ENCODE measurements around the gene COX4I2. TPM values are rescaled to one million over a fixed set of nuclear protein-coding genes. Genes with fewer than 3 reads are reported as not detected.
"Not testable (repeated sequence)": the region's sequence is repeated elsewhere in the genome, so short reads cannot be mapped to it uniquely, and the experiment has no call there.

Gene COX4I2
- total RNA-seq (2014; rRNA removed; shearing (Covaris generic)) = not detected in 2 replicates

DNA sequence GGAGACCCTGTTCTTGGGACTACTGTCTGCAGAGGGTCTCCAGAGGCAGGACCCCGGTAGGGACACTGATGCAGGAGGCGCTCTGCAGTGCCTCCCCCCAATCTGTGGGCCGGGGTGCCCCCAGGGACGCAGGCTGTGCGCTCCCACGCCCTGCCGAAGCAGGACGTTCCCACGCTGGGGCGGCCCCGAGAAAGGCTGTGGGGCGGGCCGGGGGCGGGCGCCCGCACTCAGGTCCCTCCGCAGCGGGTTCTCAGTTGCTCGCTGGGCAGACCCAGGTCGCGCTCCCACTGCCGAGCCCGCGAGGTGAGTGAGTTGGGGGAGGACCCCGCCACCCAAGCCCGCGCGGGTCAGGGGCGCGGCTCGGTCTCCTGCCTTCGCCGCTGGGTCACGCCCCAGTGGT, at the start of gene COX4I2:
Gene COX4I2 (plus strand): TSS at position 253 of the 400 bp plus-strand sequence. CDS start 1,106 bp downstream, outside the sequence.
- Histone ChIP-seq H3K27me3 (replicated peaks) (no peaks in the 10 kb centered on the region), H3K27ac (no peak within 1 kb of the TSS), H3K36me3 (no peaks in the 10 kb centered on the region), H3K4me3 (no peak within 1 kb of the TSS), H3K4me1 (replicated peaks) (no peaks in the 10 kb centered on the region), H3K9me3 (replicated peaks) (no peaks in the 10 kb centered on the region)
- no peak for DNase-seq (ENCODE audit: low read depth in 1 of 2, low spot score in 2 of 2)

DNA sequence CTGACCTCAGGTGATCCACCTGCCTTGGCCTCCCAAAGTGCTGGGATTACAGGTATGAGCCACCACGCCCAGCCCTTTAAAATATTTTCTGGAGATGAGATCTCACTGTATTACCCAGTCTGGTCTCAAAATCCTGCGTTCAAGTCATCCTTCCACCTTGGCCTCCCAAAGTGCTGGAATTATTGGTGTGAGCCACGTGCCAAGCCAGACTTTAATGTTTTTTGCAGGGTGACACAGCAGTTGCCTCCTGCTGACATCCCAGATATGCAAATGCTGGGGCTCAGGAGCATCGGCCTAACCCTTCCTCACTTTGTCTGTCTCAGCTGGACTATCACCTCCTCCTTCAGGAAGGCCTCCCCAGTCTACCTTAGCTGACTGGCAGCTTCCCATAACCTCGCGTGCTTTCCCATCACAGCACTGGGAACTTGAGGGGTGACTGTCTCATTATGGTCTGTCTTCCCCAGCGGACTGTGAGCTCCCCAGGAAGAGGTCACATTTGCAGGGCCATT, 46.9 kb upstream of the COX4I2 start:
- no peaks in the 10 kb centered on the region for H3K9me3 ChIP-seq (replicated peaks)
- peaks cover 49% of the 10 kb centered on the region for H3K4me1 ChIP-seq (replicated peaks)
- no peak overlapping the region for H3K27ac ChIP-seq
- DNase-seq (ENCODE audit: low read depth in 1 of 2, low spot score in 2 of 2) = no peak
- no peaks in the 10 kb centered on the region for H3K27me3 ChIP-seq (replicated peaks)
- no peak overlapping the region for H3K4me3 ChIP-seq
- 0 out of 2 replicates have a peak, but pooled peaks cover 3% of the 10 kb centered on the region for H3K36me3 ChIP-seq

- Histone ChIP-seq H3K4me1 (replicated peaks) (peaks cover 57% of the 10 kb centered on the region), H3K36me3 (no peaks in the 10 kb centered on the region), H3K27ac (peak overlapping the region; percentile 66), H3K27me3 (replicated peaks) (no peaks in the 10 kb centered on the region), H3K9me3 (replicated peaks) (no peaks in the 10 kb centered on the region), H3K4me3 (no peak overlapping the region)
- DNase-seq (ENCODE audit: low read depth in 1 of 2, low spot score in 2 of 2) = peak; percentile 84 to 94
Observed at GRCh38 chr20:31593221-31594001, 44.3 kb upstream of the COX4I2 start.

GRCh38 chr20:31594002-31594557, 43.6 kb upstream of the COX4I2 start:
- Histone ChIP-seq H3K4me3 (no peak overlapping the region), H3K27me3 (replicated peaks) (no peaks in the 10 kb centered on the region), H3K9me3 (replicated peaks) (no peaks in the 10 kb centered on the region), H3K27ac (peak overlapping the region; percentile 63; the same call in 1 of the 2 replicates), H3K4me1 (replicated peaks) (peaks cover 52% of the 10 kb centered on the region), H3K36me3 (no peaks in the 10 kb centered on the region)
- DNase-seq (ENCODE audit: low read depth in 1 of 2, low spot score in 2 of 2) = no peak

DNA sequence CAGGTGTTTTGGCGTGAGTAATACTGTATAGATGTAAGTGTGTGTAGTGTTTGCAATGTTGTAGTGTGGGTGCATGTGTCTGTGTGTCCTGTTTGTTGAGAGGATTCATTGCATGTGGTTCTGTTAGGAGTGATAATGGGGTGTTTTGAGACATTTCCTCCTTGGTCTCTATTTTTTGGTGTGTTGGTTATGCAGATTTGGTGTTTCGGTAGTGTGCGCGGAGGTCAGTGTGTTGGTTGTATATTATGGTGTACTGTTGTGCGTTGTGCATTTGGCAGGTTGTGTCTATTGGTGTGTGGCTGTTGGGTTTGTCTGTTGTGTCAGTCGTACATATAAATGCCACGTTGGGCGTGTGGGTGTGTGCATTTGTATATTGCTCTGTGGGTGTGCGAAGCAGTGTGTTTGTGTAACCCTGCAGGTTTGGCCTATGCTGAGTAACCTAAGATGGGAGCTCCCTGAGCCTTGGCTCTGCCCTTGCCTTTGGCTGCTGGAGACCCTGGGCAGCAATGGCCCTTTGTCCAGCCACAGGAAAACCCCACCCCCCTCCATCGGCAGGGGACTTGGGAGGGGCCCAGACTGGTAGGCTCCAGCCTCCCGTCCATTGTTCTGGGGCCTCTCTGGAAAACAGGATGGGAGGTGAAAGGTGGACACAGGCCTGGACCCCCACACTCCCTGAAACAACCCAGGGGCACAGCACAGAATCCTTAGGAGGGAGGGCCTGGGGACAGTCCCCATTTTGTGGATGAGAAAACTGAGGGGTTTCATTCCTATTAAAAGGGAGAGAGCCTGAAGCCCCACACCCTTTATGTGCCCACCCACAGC, 42.9 kb upstream of the COX4I2 start:
- peak; percentile 67 to 75 for DNase-seq (ENCODE audit: low read depth in 1 of 2, low spot score in 2 of 2)
- no peaks in the 10 kb centered on the region for H3K27me3 ChIP-seq (replicated peaks)
- H3K4me1 ChIP-seq (replicated peaks) = peaks cover 52% of the 10 kb centered on the region
- H3K36me3 ChIP-seq = no peaks in the 10 kb centered on the region
- no peaks in the 10 kb centered on the region for H3K9me3 ChIP-seq (replicated peaks)
- H3K27ac ChIP-seq = peak overlapping the region; percentile 63
- no peak overlapping the region for H3K4me3 ChIP-seq

- Histone ChIP-seq H3K27ac (peak overlapping the region; percentile 63), H3K4me1 (replicated peaks) (peaks cover 52% of the 10 kb centered on the region), H3K9me3 (replicated peaks) (no peaks in the 10 kb centered on the region), H3K36me3 (no peaks in the 10 kb centered on the region), H3K27me3 (replicated peaks) (no peaks in the 10 kb centered on the region), H3K4me3 (no peak overlapping the region)
- DNase-seq (ENCODE audit: low read depth in 1 of 2, low spot score in 2 of 2) = no peak
Observed at GRCh38 chr20:31595380-31595653, 42.4 kb upstream of the COX4I2 start.

- H3K27ac ChIP-seq = peak overlapping the region; percentile 63
- peak; percentile 98 for DNase-seq (ENCODE audit: low read depth in 1 of 2, low spot score in 2 of 2)
- H3K27me3 ChIP-seq (replicated peaks) = no peaks in the 10 kb centered on the region
- H3K36me3 ChIP-seq = no peaks in the 10 kb centered on the region
- H3K4me1 ChIP-seq (replicated peaks) = peaks cover 52% of the 10 kb centered on the region
- H3K4me3 ChIP-seq = no peak overlapping the region
- no peaks in the 10 kb centered on the region for H3K9me3 ChIP-seq (replicated peaks)
Observed at GRCh38 chr20:31595654-31596411, 41.9 kb upstream of the COX4I2 start.

DNA sequence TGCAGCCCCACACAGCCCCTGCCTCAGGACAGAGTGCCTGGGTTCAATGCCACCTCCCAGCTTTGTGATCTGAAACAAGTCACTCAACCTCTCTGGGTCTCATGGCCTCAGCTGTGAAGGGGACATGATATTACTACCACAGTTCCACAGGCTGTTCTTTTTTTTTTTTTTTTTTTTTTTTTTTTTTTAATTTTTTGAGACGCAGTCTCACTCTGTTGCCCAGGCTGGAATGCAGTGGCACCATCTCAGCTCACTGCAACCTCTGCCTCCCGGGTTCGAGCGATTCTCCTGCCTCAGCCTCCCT, 41.3 kb upstream of the COX4I2 start:
- H3K4me3 ChIP-seq; H3K9me3 ChIP-seq (replicated peaks); DNase-seq (ENCODE audit: low read depth in 1 of 2, low spot score in 2 of 2); H3K36me3 ChIP-seq; H3K27me3 ChIP-seq (replicated peaks): not testable (repeated sequence)
- Histone ChIP-seq H3K4me1 (replicated peaks) (peaks cover 52% of the 10 kb centered on the region), H3K27ac (peak overlapping the region; percentile 63)

GRCh38 chr20:31596831-31597480, 40.8 kb upstream of the COX4I2 start:
- H3K4me1 ChIP-seq (replicated peaks) = peaks cover 55% of the 10 kb centered on the region
- DNase-seq (ENCODE audit: low read depth in 1 of 2, low spot score in 2 of 2) = peak in 1 of 2 experiments; percentile 35
- H3K36me3 ChIP-seq = no peaks in the 10 kb centered on the region
- H3K4me3 ChIP-seq = no peak overlapping the region
- no peaks in the 10 kb centered on the region for H3K27me3 ChIP-seq (replicated peaks)
- H3K9me3 ChIP-seq (replicated peaks) = no peaks in the 10 kb centered on the region
- H3K27ac ChIP-seq = peak overlapping the region; percentile 63

- DNase-seq (ENCODE audit: low read depth in 1 of 2, low spot score in 2 of 2) = no peak
- Histone ChIP-seq H3K4me3 (no peak overlapping the region), H3K27me3 (replicated peaks) (no peaks in the 10 kb centered on the region), H3K4me1 (replicated peaks) (peaks cover 60% of the 10 kb centered on the region), H3K36me3 (no peaks in the 10 kb centered on the region), H3K9me3 (replicated peaks) (no peaks in the 10 kb centered on the region), H3K27ac (peak overlapping the region; percentile 63; the same call in 1 of the 2 replicates)
Observed at GRCh38 chr20:31597481-31597855, 40.2 kb upstream of the COX4I2 start.

DNA sequence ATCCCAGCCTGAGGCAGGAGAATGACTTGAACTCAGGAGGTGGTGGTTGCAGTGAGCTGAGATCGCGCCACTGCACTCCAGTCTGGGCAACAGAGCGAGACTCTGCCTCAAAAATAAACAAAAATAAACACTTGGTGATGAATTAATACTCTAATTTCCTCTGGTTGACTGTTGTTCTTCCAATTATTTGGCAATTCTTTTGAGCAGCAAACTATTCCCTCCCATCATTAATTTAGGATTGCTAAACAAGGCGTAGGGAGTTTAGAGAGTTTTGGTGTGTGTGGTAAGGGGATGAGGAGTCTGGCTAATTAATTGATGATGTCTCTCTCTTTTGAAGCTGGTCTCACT, 35.3 kb upstream of the COX4I2 start:
- Histone ChIP-seq H3K9me3 (replicated peaks) (no peaks in the 10 kb centered on the region; the same call in 1 of the 2 replicates), H3K4me1 (replicated peaks) (peaks cover 34% of the 10 kb centered on the region), H3K27ac (peak overlapping the region; percentile 99), H3K36me3 (peaks cover 22% of the 10 kb centered on the region), H3K4me3 (no peak overlapping the region), H3K27me3 (replicated peaks) (no peaks in the 10 kb centered on the region)
- peak in 1 of 2 experiments; percentile 70 for DNase-seq (ENCODE audit: low read depth in 1 of 2, low spot score in 2 of 2)

DNA sequence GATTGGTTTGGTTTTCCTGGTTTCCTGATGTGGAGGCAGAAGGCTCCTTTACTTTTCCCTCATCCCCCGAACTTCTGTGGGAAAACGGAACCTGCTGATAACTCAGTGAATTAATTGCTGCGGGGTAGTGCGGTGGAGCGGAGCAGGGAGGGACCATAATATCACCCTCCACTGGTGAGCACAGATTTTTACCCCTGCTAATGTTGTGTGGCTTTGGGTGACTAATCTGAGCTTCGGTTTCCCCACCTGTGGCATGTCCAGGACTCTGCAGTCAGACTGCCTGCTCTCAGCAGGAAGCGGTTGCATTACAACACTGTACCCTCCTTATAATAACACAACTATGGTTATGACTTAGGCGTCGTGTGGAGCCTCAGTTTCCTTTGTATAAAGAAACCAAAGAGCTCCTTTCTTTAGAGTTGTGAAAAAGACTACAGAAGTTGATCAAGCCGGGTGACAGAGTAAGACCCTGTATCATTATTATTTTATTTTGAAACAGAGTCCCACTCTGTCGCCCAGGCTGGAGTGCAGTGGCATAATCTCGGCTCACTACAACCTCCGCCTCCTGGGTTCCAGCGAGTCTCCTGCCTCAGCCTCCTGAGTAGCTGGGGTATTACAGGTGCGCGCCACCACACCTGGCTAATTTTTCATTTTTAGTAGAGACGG, 34.8 kb upstream of the COX4I2 start:
- no peaks in the 10 kb centered on the region; the same call in 1 of the 2 replicates for H3K9me3 ChIP-seq (replicated peaks)
- DNase-seq (ENCODE audit: low read depth in 1 of 2, low spot score in 2 of 2) = peak; percentile 84 to 86
- H3K27me3 ChIP-seq (replicated peaks) = no peaks in the 10 kb centered on the region
- H3K36me3 ChIP-seq = peaks cover 27% of the 10 kb centered on the region
- H3K4me3 ChIP-seq = no peak overlapping the region
- peaks cover 37% of the 10 kb centered on the region for H3K4me1 ChIP-seq (replicated peaks)
- H3K27ac ChIP-seq = peak overlapping the region; percentile 99
